GM12878 (cell line): ENCODE results near the gene ZNF181. TPM values are rescaled to one million over a fixed set of nuclear protein-coding genes. Genes with fewer than 3 reads are reported as not detected.

Experiments used
- BACH1 ChIP-seq: fragments of 450-650 bp; IDR thresholded peaks from 2 replicates; pipeline ENCODE4 v1.6.1; 2017; ENCODE audit warnings: mild to moderate bottlenecking, borderline replicate concordance
- CEBPB ChIP-seq, 2 experiments: fragments of 150-350 bp in 1 of 2; IDR thresholded peaks; 2 replicates each; pipeline ENCODE4 v1.6.1; 2012 to 2014; ENCODE audit warnings: low read depth in 2 of 2, low read length in 2 of 2, borderline replicate concordance in 1 of 2, inconsistent platforms in 1 of 2
- FOS ChIP-seq: IDR thresholded peaks from 3 replicates; pipeline ENCODE4 v1.6.1; 2011; ENCODE audit warnings: borderline replicate concordance; ENCODE audit not compliant: insufficient read length; ENCODE audit errors: extremely low read depth
- JUND ChIP-seq: IDR thresholded peaks from 2 replicates; pipeline ENCODE4 v1.6.1; 2012; ENCODE audit warnings: low read depth, mild to moderate bottlenecking, low read length, improper control_type of control experiment, moderate library complexity
- KLF5 ChIP-seq: fragments of 450-650 bp; IDR thresholded peaks from 2 replicates; pipeline ENCODE4 v1.6.1; 2014; ENCODE audit warnings: mild to moderate bottlenecking; ENCODE audit not compliant: partially characterized antibody
- MEF2B ChIP-seq: fragments of 450-650 bp; IDR thresholded peaks from 2 replicates; pipeline ENCODE4 v1.6.1; 2018; ENCODE audit warnings: mild to moderate bottlenecking, moderate library complexity; ENCODE audit not compliant: partially characterized antibody, poor library complexity, severe bottlenecking
- MYC ChIP-seq: IDR thresholded peaks from 2 replicates; pipeline ENCODE4 v1.6.1; 2011; ENCODE audit warnings: mild to moderate bottlenecking, low read length, moderate library complexity, inconsistent platforms; ENCODE audit not compliant: insufficient read depth, insufficient replicate concordance, insufficient read length, severe bottlenecking
- RAD51 ChIP-seq: fragments of 450-650 bp; IDR thresholded peaks from 2 replicates; pipeline ENCODE4 v1.6.1; 2016; ENCODE audit warnings: moderate library complexity, mild to moderate bottlenecking, inconsistent platforms
- RELA ChIP-seq: fragments of 450-650 bp; IDR thresholded peaks from 2 replicates; pipeline ENCODE4 v1.8.0; 2014; ENCODE audit warnings: borderline replicate concordance; ENCODE audit not compliant: partially characterized antibody
- RFX5 ChIP-seq: IDR thresholded peaks from 2 replicates; pipeline ENCODE4 v1.6.1; 2011; ENCODE audit warnings: low read depth, low read length, improper control_type of control experiment
- SIN3A ChIP-seq: IDR thresholded peaks from 2 replicates; pipeline ENCODE4 v1.6.1; 2012; ENCODE audit warnings: low read depth, low read length, improper control_type of control experiment
- SMAD1 ChIP-seq: fragments of 450-650 bp; IDR thresholded peaks from 2 replicates; pipeline ENCODE4 v1.6.1; 2018; ENCODE audit warnings: mild to moderate bottlenecking, low read depth; ENCODE audit not compliant: partially characterized antibody
- SMARCA5 ChIP-seq: fragments of 450-650 bp; IDR thresholded peaks from 2 replicates; pipeline ENCODE4 v1.6.1; 2017; ENCODE audit warnings: mild to moderate bottlenecking
- SMC3 ChIP-seq: IDR thresholded peaks from 2 replicates; pipeline ENCODE4 v1.6.1; 2011; ENCODE audit warnings: low read length, improper control_type of control experiment, borderline replicate concordance
- ZNF274 ChIP-seq: IDR thresholded peaks from one replicate; pipeline ENCODE4 v1.8.0; 2011; ENCODE audit not compliant: insufficient read length, insufficient read depth
- polyA plus RNA-seq, 11 experiments: library from polyadenylated mRNA; depleted of rRNA in 4 of 11; unstranded in 6 of 11; stranded (reverse) in 5 of 11; fragments of >200 nt; fragmentation: Nextera tagmentation in 4 of 11; fragmentation: Illumina TruSeq in 1 of 11; extraction: Ambion mirVana in 4 of 11; extraction: Trizol in 1 of 11; gene quantifications; 1 replicate in 1 of 11; 2 replicates in 10 of 11; pipeline versions ENCODE4 v1.2.1 to v1.2.3, GENCODE V29; 2011 to 2016; ENCODE audit warnings: inconsistent platforms in 2 of 11, missing spikeins in 2 of 11, low read depth in 1 of 11
- total RNA-seq, 4 experiments: library from RNA; depleted of rRNA in 3 of 4; stranded (reverse); fragments of >200 nt in 3 of 4; fragmentation: Illumina TruSeq in 1 of 4; extraction: Trizol in 1 of 4; gene quantifications; 2 replicates each; pipeline versions ENCODE4 v1.2.1 to v1.2.3, GENCODE V29; 2013 to 2021
- TF ChIP-seq, protein P1 (sequence below): fragments of 450-650 bp; IDR thresholded peaks from 2 replicates; pipeline ENCODE4 v1.6.1; 2016; ENCODE audit warnings: mild to moderate bottlenecking, moderate library complexity, borderline replicate concordance
- TF ChIP-seq, protein P2 (sequence below): IDR thresholded peaks from 2 replicates; pipeline ENCODE4 v1.6.1; 2012; ENCODE audit warnings: mild to moderate bottlenecking, low read depth, low read length
- TF ChIP-seq, protein P3 (sequence below): fragments of 450-650 bp; IDR thresholded peaks from 2 replicates; pipeline ENCODE4 v1.6.1; 2016; ENCODE audit warnings: mild to moderate bottlenecking
- TF ChIP-seq, protein P4 (sequence below): IDR thresholded peaks from 2 replicates; pipeline ENCODE4 v1.6.1; 2012; ENCODE audit warnings: low read depth, low read length, improper control_type of control experiment

Gene ZNF181
- total and polyA plus RNA-seq, 10 of the 15 experiments (the other 5 are each of a cell fraction or from before 2014, with no cell fraction given), result 2.1 to 10.3 (median 8.1) TPM

DNA sequence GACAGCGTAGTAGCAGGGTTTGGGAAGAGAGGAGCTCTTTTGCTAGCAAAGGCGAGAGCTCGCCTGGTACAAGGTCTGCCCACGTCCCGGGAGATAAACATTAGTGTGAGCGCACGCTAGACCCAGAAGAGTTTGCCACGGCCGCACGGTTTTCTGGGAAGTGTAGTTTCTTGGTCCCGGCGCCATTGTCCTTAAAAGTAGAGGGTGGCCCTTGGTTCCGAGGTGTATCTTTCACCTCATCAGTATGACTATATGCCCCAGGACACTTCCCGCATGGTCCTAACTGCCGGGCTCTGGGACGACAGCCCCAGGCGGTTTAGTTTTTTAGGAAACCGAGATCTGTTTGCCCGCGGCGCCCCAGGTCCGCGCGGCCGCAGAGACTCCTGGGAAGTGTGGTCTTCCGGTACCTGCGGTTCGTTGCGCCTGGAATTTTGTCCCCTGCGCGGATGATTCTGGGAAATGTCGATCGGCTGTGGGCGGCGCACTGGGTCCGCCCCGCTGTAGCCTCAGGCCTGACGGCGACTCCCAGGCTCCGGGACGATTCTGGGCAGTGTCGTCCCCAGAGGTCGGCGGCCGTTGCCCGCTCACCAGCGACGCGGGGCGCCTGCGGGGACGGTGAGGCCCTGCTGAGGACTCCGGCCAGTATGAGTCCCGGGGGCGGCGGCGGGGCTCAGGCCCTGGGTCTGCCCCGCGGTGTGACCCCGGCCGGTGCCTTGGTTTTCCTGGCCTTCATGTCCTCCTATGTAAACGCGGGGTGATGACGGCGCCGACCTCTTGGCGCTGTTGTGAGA is at the start of gene ZNF181 (continued):
- TF ChIP-seq, protein P1, sequence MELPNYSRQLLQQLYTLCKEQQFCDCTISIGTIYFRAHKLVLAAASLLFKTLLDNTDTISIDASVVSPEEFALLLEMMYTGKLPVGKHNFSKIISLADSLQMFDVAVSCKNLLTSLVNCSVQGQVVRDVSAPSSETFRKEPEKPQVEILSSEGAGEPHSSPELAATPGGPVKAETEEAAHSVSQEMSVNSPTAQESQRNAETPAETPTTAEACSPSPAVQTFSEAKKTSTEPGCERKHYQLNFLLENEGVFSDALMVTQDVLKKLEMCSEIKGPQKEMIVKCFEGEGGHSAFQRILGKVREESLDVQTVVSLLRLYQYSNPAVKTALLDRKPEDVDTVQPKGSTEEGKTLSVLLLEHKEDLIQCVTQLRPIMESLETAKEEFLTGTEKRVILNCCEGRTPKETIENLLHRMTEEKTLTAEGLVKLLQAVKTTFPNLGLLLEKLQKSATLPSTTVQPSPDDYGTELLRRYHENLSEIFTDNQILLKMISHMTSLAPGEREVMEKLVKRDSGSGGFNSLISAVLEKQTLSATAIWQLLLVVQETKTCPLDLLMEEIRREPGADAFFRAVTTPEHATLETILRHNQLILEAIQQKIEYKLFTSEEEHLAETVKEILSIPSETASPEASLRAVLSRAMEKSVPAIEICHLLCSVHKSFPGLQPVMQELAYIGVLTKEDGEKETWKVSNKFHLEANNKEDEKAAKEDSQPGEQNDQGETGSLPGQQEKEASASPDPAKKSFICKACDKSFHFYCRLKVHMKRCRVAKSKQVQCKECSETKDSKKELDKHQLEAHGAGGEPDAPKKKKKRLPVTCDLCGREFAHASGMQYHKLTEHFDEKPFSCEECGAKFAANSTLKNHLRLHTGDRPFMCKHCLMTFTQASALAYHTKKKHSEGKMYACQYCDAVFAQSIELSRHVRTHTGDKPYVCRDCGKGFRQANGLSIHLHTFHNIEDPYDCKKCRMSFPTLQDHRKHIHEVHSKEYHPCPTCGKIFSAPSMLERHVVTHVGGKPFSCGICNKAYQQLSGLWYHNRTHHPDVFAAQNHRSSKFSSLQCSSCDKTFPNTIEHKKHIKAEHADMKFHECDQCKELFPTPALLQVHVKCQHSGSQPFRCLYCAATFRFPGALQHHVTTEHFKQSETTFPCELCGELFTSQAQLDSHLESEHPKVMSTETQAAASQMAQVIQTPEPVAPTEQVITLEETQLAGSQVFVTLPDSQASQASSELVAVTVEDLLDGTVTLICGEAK, result peak; percentile 93
- TF ChIP-seq RAD51, result no peak
- no peak for TF ChIP-seq JUND
- TF ChIP-seq, protein P2, sequence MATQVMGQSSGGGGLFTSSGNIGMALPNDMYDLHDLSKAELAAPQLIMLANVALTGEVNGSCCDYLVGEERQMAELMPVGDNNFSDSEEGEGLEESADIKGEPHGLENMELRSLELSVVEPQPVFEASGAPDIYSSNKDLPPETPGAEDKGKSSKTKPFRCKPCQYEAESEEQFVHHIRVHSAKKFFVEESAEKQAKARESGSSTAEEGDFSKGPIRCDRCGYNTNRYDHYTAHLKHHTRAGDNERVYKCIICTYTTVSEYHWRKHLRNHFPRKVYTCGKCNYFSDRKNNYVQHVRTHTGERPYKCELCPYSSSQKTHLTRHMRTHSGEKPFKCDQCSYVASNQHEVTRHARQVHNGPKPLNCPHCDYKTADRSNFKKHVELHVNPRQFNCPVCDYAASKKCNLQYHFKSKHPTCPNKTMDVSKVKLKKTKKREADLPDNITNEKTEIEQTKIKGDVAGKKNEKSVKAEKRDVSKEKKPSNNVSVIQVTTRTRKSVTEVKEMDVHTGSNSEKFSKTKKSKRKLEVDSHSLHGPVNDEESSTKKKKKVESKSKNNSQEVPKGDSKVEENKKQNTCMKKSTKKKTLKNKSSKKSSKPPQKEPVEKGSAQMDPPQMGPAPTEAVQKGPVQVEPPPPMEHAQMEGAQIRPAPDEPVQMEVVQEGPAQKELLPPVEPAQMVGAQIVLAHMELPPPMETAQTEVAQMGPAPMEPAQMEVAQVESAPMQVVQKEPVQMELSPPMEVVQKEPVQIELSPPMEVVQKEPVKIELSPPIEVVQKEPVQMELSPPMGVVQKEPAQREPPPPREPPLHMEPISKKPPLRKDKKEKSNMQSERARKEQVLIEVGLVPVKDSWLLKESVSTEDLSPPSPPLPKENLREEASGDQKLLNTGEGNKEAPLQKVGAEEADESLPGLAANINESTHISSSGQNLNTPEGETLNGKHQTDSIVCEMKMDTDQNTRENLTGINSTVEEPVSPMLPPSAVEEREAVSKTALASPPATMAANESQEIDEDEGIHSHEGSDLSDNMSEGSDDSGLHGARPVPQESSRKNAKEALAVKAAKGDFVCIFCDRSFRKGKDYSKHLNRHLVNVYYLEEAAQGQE, result no peak
- TF ChIP-seq, protein P3, sequence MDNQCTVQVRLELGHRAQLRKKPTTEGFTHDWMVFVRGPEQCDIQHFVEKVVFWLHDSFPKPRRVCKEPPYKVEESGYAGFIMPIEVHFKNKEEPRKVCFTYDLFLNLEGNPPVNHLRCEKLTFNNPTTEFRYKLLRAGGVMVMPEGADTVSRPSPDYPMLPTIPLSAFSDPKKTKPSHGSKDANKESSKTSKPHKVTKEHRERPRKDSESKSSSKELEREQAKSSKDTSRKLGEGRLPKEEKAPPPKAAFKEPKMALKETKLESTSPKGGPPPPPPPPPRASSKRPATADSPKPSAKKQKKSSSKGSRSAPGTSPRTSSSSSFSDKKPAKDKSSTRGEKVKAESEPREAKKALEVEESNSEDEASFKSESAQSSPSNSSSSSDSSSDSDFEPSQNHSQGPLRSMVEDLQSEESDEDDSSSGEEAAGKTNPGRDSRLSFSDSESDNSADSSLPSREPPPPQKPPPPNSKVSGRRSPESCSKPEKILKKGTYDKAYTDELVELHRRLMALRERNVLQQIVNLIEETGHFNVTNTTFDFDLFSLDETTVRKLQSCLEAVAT, result 0 out of 2 replicates have a peak, but pooled peaks have one; percentile 52
- peak; percentile 48 for TF ChIP-seq BACH1
- TF ChIP-seq KLF5, result no peak
- no peak for TF ChIP-seq MYC
- peak; percentile 68; the same call in 1 of the 2 replicates for TF ChIP-seq SMARCA5
- TF ChIP-seq MEF2B, result no peak
- TF ChIP-seq RELA, result peak; percentile 3
- no peak for TF ChIP-seq CEBPB (IDR thresholded peaks at IDR 0.05; ENCODE audit: borderline replicate concordance in 1 of 2, low read depth in 2 of 2, low read length in 2 of 2)
- TF ChIP-seq SMC3, result no peak; the same call in 1 of the 2 replicates
- no peak for TF ChIP-seq FOS
- peak; percentile 51 for TF ChIP-seq SMAD1
- TF ChIP-seq SIN3A, result no peak; the same call in 1 of the 2 replicates
- no peak for TF ChIP-seq ZNF274
- no peak; the same call in 1 of the 2 replicates for TF ChIP-seq RFX5
- TF ChIP-seq, protein P4, sequence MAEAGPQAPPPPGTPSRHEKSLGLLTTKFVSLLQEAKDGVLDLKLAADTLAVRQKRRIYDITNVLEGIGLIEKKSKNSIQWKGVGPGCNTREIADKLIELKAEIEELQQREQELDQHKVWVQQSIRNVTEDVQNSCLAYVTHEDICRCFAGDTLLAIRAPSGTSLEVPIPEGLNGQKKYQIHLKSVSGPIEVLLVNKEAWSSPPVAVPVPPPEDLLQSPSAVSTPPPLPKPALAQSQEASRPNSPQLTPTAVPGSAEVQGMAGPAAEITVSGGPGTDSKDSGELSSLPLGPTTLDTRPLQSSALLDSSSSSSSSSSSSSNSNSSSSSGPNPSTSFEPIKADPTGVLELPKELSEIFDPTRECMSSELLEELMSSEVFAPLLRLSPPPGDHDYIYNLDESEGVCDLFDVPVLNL, result no peak
